H9 (cell line): ENCODE data around the gene DISP1. TPM values are rescaled to one million over a fixed set of nuclear protein-coding genes. Genes with fewer than 3 reads are reported as not detected.

Experiments used
- DNase-seq: peaks from one replicate; pipeline ENCODE4 v3.0.0-alpha.2; 2017
- H2AFZ ChIP-seq: one replicate; pipeline ENCODE4 v1.6.1; 2013; ENCODE audit warnings: mild to moderate bottlenecking, low read length, control low read depth, moderate library complexity
- H2AK5ac ChIP-seq: 2 replicates; pipeline ENCODE4 v1.6.1; 2013; ENCODE audit warnings: low read length, control low read depth, mixed read lengths; ENCODE audit not compliant: insufficient read length
- H2BK120ac ChIP-seq: one replicate; pipeline ENCODE4 v1.6.1; 2013; ENCODE audit warnings: low read depth, mild to moderate bottlenecking, low read length, control low read depth, inconsistent platforms; ENCODE audit not compliant: poor library complexity, severe bottlenecking
- H2BK12ac ChIP-seq: 2 replicates; pipeline ENCODE4 v1.6.1; 2013; ENCODE audit warnings: low read length, control low read depth, mixed read lengths, low read depth; ENCODE audit not compliant: insufficient read length
- H2BK15ac ChIP-seq: 2 replicates; pipeline ENCODE4 v1.6.1; 2013; ENCODE audit warnings: low read depth, low read length, control low read depth
- H2BK20ac ChIP-seq: one replicate; pipeline ENCODE4 v1.6.1; 2013; ENCODE audit warnings: low read depth, mild to moderate bottlenecking, low read length, control low read depth, inconsistent platforms; ENCODE audit not compliant: poor library complexity, severe bottlenecking
- H2BK5ac ChIP-seq: 2 replicates; pipeline ENCODE4 v1.6.1; 2013; ENCODE audit warnings: low read length, control low read depth, mixed read lengths; ENCODE audit not compliant: insufficient read length
- H3K14ac ChIP-seq: 2 replicates; pipeline ENCODE4 v1.6.1; 2013; ENCODE audit warnings: low read length, control low read depth; ENCODE audit not compliant: insufficient read depth
- H3K18ac ChIP-seq: 2 replicates; pipeline ENCODE4 v1.6.1; 2013; ENCODE audit warnings: low read depth, mild to moderate bottlenecking, mixed read lengths, low read length, control low read depth; ENCODE audit not compliant: insufficient read length
- H3K23ac ChIP-seq: 2 replicates; pipeline ENCODE4 v1.6.1; 2013; ENCODE audit warnings: low read length, control low read depth, mixed read lengths, low read depth; ENCODE audit not compliant: insufficient read length
- H3K23me2 ChIP-seq: 2 replicates; pipeline ENCODE4 v1.6.1; 2013; ENCODE audit warnings: low read depth, mild to moderate bottlenecking, mixed read lengths, low read length, control low read depth; ENCODE audit not compliant: insufficient read length, poor library complexity, severe bottlenecking
- H3K27ac ChIP-seq: 2 replicates; pipeline ENCODE4 v1.5.1; 2013; ENCODE audit warnings: low read length, control low read depth, mixed read lengths, low read depth; ENCODE audit not compliant: insufficient read length
- H3K27me3 ChIP-seq: 2 replicates; pipeline ENCODE4 v1.6.1; 2013; ENCODE audit warnings: low read length, control low read depth, inconsistent platforms; ENCODE audit not compliant: insufficient read depth
- H3K4ac ChIP-seq: 2 replicates; pipeline ENCODE4 v1.6.1; 2013; ENCODE audit warnings: low read depth, mild to moderate bottlenecking, control low read depth, inconsistent platforms, low read length, moderate library complexity
- H3K4me1 ChIP-seq: 2 replicates; pipeline ENCODE4 v1.6.1; 2013; ENCODE audit warnings: low read length, control low read depth, inconsistent platforms; ENCODE audit not compliant: insufficient read depth
- H3K4me2 ChIP-seq: 2 replicates; pipeline ENCODE4 v1.6.1; 2013; ENCODE audit warnings: low read length, control low read depth, mixed read lengths; ENCODE audit not compliant: insufficient read length, insufficient read depth
- H3K56ac ChIP-seq: 2 replicates; pipeline ENCODE4 v1.6.1; 2013; ENCODE audit warnings: low read depth, mild to moderate bottlenecking, mixed read lengths, low read length, control low read depth; ENCODE audit not compliant: insufficient read length
- H3K79me1 ChIP-seq: 2 replicates; pipeline ENCODE4 v1.6.1; 2013; ENCODE audit warnings: low read depth, mild to moderate bottlenecking, moderate library complexity, low read length, control low read depth, inconsistent platforms; ENCODE audit not compliant: insufficient read depth, poor library complexity, severe bottlenecking
- H3K79me2 ChIP-seq: 2 replicates; pipeline ENCODE4 v1.6.1; 2013; ENCODE audit warnings: low read length, control low read depth, inconsistent platforms; ENCODE audit not compliant: insufficient read depth
- H3K9ac ChIP-seq: 2 replicates; pipeline ENCODE4 v1.6.1; 2013; ENCODE audit warnings: low read length, control low read depth, mixed read lengths; ENCODE audit not compliant: insufficient read length; ENCODE audit errors: extremely low read depth
- H3K9me3 ChIP-seq: one replicate; pipeline ENCODE4 v1.6.1; 2013; ENCODE audit warnings: low read depth, low read length, inconsistent platforms; ENCODE audit not compliant: control insufficient read depth
- H3T11ph ChIP-seq: one replicate; pipeline ENCODE4 v1.6.1; 2013; ENCODE audit warnings: mild to moderate bottlenecking, low read length, control low read depth, inconsistent platforms
- H4K20me1 ChIP-seq: one replicate; pipeline ENCODE4 v1.6.1; 2013; ENCODE audit not compliant: control insufficient read depth, insufficient read length, insufficient read depth
- H4K5ac ChIP-seq: 2 replicates; pipeline ENCODE4 v1.6.1; 2013; ENCODE audit warnings: low read depth, mild to moderate bottlenecking, mixed read lengths, low read length, control low read depth; ENCODE audit not compliant: insufficient read length
- H4K8ac ChIP-seq: replicated peaks from 2 replicates; pipeline ENCODE4 v1.6.1; 2013; ENCODE audit warnings: low read length, control low read depth, mixed read lengths, low read depth; ENCODE audit not compliant: insufficient read length
- H4K91ac ChIP-seq: 2 replicates; pipeline ENCODE4 v1.6.1; 2013; ENCODE audit warnings: low read depth, mild to moderate bottlenecking, moderate library complexity, mixed read lengths, low read length, control low read depth; ENCODE audit not compliant: insufficient read length
- H3K27ac Mint-ChIP-seq, 3 experiments: 2 replicates in 2 of 3; 3 replicates in 1 of 3; pipeline ENCODE4 v1.8.0; 2020 to 2021; ENCODE audit warnings: mixed read lengths in 3 of 3, mild to moderate bottlenecking in 1 of 3, moderate library complexity in 1 of 3
- H3K27me3 Mint-ChIP-seq: 2 replicates; pipeline ENCODE4 v1.8.0; 2021; ENCODE audit warnings: low read depth, mild to moderate bottlenecking, moderate library complexity, mixed read lengths
- H3K36me3 Mint-ChIP-seq, 3 experiments: 2 replicates in 2 of 3; 3 replicates in 1 of 3; pipeline ENCODE4 v1.8.0; 2020 to 2021; ENCODE audit warnings: low read depth in 3 of 3, mixed read lengths in 3 of 3; ENCODE audit not compliant: insufficient read depth in 1 of 3
- H3K4me1 Mint-ChIP-seq, 2 experiments: 2 replicates each; pipeline ENCODE4 v1.8.0; 2020; ENCODE audit warnings: mixed read lengths in 2 of 2
- H3K4me3 Mint-ChIP-seq, 2 experiments: 2 replicates in 1 of 2; 3 replicates in 1 of 2; pipeline ENCODE4 v1.8.0; 2020 to 2021; ENCODE audit warnings: mild to moderate bottlenecking in 2 of 2, mixed read lengths in 2 of 2, moderate library complexity in 1 of 2
- H3K9me3 Mint-ChIP-seq, 2 experiments: 2 replicates in 1 of 2; 3 replicates in 1 of 2; pipeline ENCODE4 v1.8.0; 2020; ENCODE audit warnings: mild to moderate bottlenecking in 2 of 2, mixed read lengths in 2 of 2, moderate library complexity in 1 of 2
- CTCF ChIP-seq: fragments of 200-600 bp; sonication (generic); conservative IDR thresholded peaks from 3 replicates; pipeline ENCODE4 v1.8.0; 2021; ENCODE audit warnings: antibody characterized with exemption, mild to moderate bottlenecking
- WGBS: extraction: QIAGEN DNeasy Blood & Tissue Kit; methylation state at CpG from one replicate; pipeline ENCODE4 v1.1.7; 2013; ENCODE audit warnings: missing lambda C conversion rate, low lambda C conversion rate, mixed read lengths; ENCODE audit not compliant: insufficient read length; ENCODE audit errors: extremely low coverage; 5-methylcytosine and 5-hydroxymethylcytosine counted together
- total RNA-seq: library from RNA; stranded (reverse); gene quantifications from 2 replicates; pipeline ENCODE4 v1.2.1, GENCODE V29; 2021

DISP1 gene
- total RNA-seq, 1 experiment from 2014 or later = 2.6 TPM

- H2BK12ac ChIP-seq = no peak overlapping the region
- no peak overlapping the region for H3K27ac Mint-ChIP-seq
Measured at GRCh38 chr1:222823695-222824094, 8.9 kb downstream of the DISP1 start.

More at GRCh38 chr1:222823695-222824094, 8.9 kb downstream of the DISP1 start:
- Histone ChIP-seq H2AFZ (no peak overlapping the region), H3T11ph (no peak overlapping the region), H3K9me3 (no peaks in the 10 kb centered on the region), H3K23me2 (no peaks in the 10 kb centered on the region), H2BK15ac (no peak overlapping the region), H3K79me1 (no peaks in the 10 kb centered on the region), H2BK20ac (no peak overlapping the region), H3K4ac (no peak overlapping the region), H3K23ac (no peak overlapping the region), H3K27ac (no peak overlapping the region), H4K91ac (no peak overlapping the region), H3K9ac (no peak overlapping the region), H2BK120ac (no peak overlapping the region), H4K8ac (no peak overlapping the region), H3K56ac (no peak overlapping the region), H3K18ac (no peak overlapping the region), H3K27me3 (no peaks in the 10 kb centered on the region), H3K79me2 (no peaks in the 10 kb centered on the region; the same call in 1 of the 2 replicates), H3K14ac (no peak overlapping the region), H3K4me2 (no peak overlapping the region), H4K20me1 (no peaks in the 10 kb centered on the region), H2BK5ac (no peak overlapping the region), H2AK5ac (no peak overlapping the region), H3K4me1 (no peaks in the 10 kb centered on the region; the same call in 1 of the 2 replicates), H4K5ac (no peak overlapping the region)
- Mint-ChIP-seq H3K4me1 (peaks cover 20 to 56% of the 10 kb centered on the region in 2 experiments), H3K36me3 (no peaks in the 10 kb centered on the region; a peak in 1 of 7 replicates), H3K4me3 (no peak overlapping the region), H3K9me3 (no peaks in the 10 kb centered on the region; a peak in 1 of 5 replicates), H3K27me3 (no peaks in the 10 kb centered on the region)
- no peak for DNase-seq
- TF ChIP-seq CTCF = no peak
- no CpG with 5 or more reads among the region's 3 CpGs for WGBS
